Esophagus squamous epithelium (tissue), 4 donors: ENCODE results near the gene KCTD8.

Source experiments
- POLR2A ChIP-seq, 4 donors: fragments of 450-650 bp; IDR thresholded peaks; one replicate each; pipeline ENCODE4 v1.6.1; 2017; ENCODE audit warnings: antibody characterized with exemption in 4 of 4, mild to moderate bottlenecking in 4 of 4, moderate library complexity in 3 of 4
- TF ChIP-seq, protein P1 (sequence below), 6 experiments: fragments of 450-650 bp in 4 of 6; fragments of 200-600 bp in 2 of 6; sonication (generic) in 2 of 6; IDR thresholded peaks; one replicate each; pipeline ENCODE4 v1.5.1; 2016 to 2019; ENCODE audit warnings: antibody characterized with exemption in 6 of 6, mild to moderate bottlenecking in 4 of 6, moderate library complexity in 4 of 6

- TF ChIP-seq, protein P1, sequence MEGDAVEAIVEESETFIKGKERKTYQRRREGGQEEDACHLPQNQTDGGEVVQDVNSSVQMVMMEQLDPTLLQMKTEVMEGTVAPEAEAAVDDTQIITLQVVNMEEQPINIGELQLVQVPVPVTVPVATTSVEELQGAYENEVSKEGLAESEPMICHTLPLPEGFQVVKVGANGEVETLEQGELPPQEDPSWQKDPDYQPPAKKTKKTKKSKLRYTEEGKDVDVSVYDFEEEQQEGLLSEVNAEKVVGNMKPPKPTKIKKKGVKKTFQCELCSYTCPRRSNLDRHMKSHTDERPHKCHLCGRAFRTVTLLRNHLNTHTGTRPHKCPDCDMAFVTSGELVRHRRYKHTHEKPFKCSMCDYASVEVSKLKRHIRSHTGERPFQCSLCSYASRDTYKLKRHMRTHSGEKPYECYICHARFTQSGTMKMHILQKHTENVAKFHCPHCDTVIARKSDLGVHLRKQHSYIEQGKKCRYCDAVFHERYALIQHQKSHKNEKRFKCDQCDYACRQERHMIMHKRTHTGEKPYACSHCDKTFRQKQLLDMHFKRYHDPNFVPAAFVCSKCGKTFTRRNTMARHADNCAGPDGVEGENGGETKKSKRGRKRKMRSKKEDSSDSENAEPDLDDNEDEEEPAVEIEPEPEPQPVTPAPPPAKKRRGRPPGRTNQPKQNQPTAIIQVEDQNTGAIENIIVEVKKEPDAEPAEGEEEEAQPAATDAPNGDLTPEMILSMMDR (IDR thresholded peaks at IDR 0.05): no peak
- TF ChIP-seq POLR2A (IDR thresholded peaks at IDR 0.05): no peak
These were observed 290.9 kb downstream of the KCTD8 start for GRCh38 chr4:44157611-44158277.
